BJ (cell line): ENCODE results near the gene BLVRB. TPM values are rescaled to one million over a fixed set of nuclear protein-coding genes. Genes with fewer than 3 reads are reported as not detected.

ENCODE experiments used
- CTCF ChIA-PET: fragments of 350-600 bp; formaldehyde crosslinking; extraction: SDS; loops from one replicate; lab custom pipeline; 2021; ENCODE audit warnings: antibody characterized with exemption, inconsistent platforms; lab: Yijun Ruan, JAX
- POLR2A ChIA-PET: fragments of 300-600 bp; sonication (Branson Sonifier 250); formaldehyde crosslinking; extraction: SDS; loops from one replicate; lab custom pipeline; 2021; ENCODE audit warnings: antibody characterized with exemption; lab: Charles Lee
- DNase-seq: peaks from one replicate; pipeline ENCODE4 v3.0.0-alpha.2; 2011; ENCODE audit warnings: low read depth
- H3K27me3 ChIP-seq: 2 replicates; pipeline ENCODE4 v1.6.0; 2011; ENCODE audit warnings: low read length; ENCODE audit not compliant: control insufficient read depth, insufficient read depth
- H3K36me3 ChIP-seq: 2 replicates; pipeline ENCODE4 v1.5.1; 2011; ENCODE audit warnings: low read length; ENCODE audit not compliant: control insufficient read depth, insufficient read depth
- H3K4me3 ChIP-seq: 2 replicates; pipeline ENCODE4 v1.5.1; 2011; ENCODE audit warnings: low read depth, mild to moderate bottlenecking, control low read depth, low read length
- CTCF ChIP-seq: IDR thresholded peaks from 2 replicates; pipeline ENCODE4 v1.5.1; 2011; ENCODE audit warnings: low read depth, mild to moderate bottlenecking, control low read depth, inconsistent platforms, low read length, moderate library complexity; ENCODE audit not compliant: insufficient read depth
- polyA plus RNA-seq: library from polyadenylated mRNA; depleted of rRNA; stranded (reverse); fragments of >200 nt; gene quantifications from 2 replicates; pipeline ENCODE4 v1.2.3, GENCODE V29; 2011

Gene BLVRB
- polyA plus RNA-seq, 1 experiment: 71.4 TPM

GRCh38 chr19:40452016-40452415 is 13.5 kb downstream of the BLVRB start:
- Histone ChIP-seq H3K27me3 (no peaks in the 10 kb centered on the region), H3K36me3 (no peaks in the 10 kb centered on the region), H3K4me3 (no peak overlapping the region)
- TF ChIP-seq CTCF: no peak
- DNase-seq: no peak
- POLR2A ChIA-PET: no interaction called here
- CTCF ChIA-PET: interaction anchor here (5.7 kb wide), 1 partner anchor 12 kb away, joined by 37 read pairs; the partner anchor contains the start of gene BLVRB

GRCh38 chr19:40450664-40451063 is 14.9 kb downstream of the BLVRB start:
- CTCF ChIA-PET: no interaction called here
- DNase-seq: no peak
- no peaks in the 10 kb centered on the region for H3K27me3 ChIP-seq
- POLR2A ChIA-PET: no interaction called here
- no peaks in the 10 kb centered on the region for H3K36me3 ChIP-seq
- TF ChIP-seq CTCF: no peak
- H3K4me3 ChIP-seq: no peak overlapping the region

GRCh38 chr19:40449506-40449905 is 16.0 kb downstream of the BLVRB start:
- Histone ChIP-seq H3K36me3 (no peaks in the 10 kb centered on the region), H3K27me3 (no peaks in the 10 kb centered on the region), H3K4me3 (no peak overlapping the region)
- ChIA-PET POLR2A (no interaction called here), CTCF (no interaction called here)
- DNase-seq: no peak
- no peak for TF ChIP-seq CTCF

- ChIA-PET CTCF (interaction anchor here (0.6 to 1.3 kb wide), 4 partner anchors 14 to 141 kb away, joined by 3 to 5 read pairs (median 4); no protein-coding TSS in a partner anchor), POLR2A (no interaction called here)
Observed at GRCh38 chr19:40446263-40446784, 19.2 kb downstream of the BLVRB start.

GRCh38 chr19:40445780-40446262 is 19.7 kb downstream of the BLVRB start:
- no peak for DNase-seq
- POLR2A ChIA-PET: no interaction called here

More at GRCh38 chr19:40446263-40446784, 19.2 kb downstream of the BLVRB start:
- TF ChIP-seq CTCF: no peak
- H3K36me3 ChIP-seq: peaks cover 5% of the 10 kb centered on the region
- no peak for DNase-seq
- no peaks in the 10 kb centered on the region for H3K27me3 ChIP-seq
- no peak overlapping the region for H3K4me3 ChIP-seq

More at GRCh38 chr19:40445780-40446262, 19.7 kb downstream of the BLVRB start:
- peaks cover 9% of the 10 kb centered on the region for H3K36me3 ChIP-seq
- no peak overlapping the region for H3K4me3 ChIP-seq
- no peak for TF ChIP-seq CTCF
- CTCF ChIA-PET: interaction anchor here (1.0 to 1.2 kb wide), 2 partner anchors 19 to 140 kb away, joined by 3 to 5 read pairs; no protein-coding TSS in a partner anchor
- H3K27me3 ChIP-seq: no peaks in the 10 kb centered on the region
